ENCODE measurements around the gene DHCR24.

DHCR24 gene

DNA sequence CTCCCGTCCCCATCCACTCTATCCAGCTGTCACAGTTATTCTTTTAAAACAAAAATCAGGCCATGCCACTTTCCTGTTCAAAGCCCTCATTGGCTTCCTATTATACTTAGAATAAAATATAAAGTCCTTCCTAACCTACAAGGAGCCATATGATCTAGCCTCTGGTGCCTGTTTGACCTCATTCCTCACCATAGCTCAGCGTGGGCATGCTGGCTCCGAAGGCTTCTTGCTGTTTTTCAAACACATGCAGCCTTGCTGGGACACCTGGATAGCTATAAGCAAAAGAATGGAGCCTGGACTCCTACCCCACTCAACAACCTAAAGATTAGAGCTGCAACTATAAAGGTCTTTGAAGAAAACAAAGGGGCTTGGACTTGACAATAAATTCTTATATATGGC lies 23.7 kb downstream of the DHCR24 start:
- no peak for DNase-seq

DNA sequence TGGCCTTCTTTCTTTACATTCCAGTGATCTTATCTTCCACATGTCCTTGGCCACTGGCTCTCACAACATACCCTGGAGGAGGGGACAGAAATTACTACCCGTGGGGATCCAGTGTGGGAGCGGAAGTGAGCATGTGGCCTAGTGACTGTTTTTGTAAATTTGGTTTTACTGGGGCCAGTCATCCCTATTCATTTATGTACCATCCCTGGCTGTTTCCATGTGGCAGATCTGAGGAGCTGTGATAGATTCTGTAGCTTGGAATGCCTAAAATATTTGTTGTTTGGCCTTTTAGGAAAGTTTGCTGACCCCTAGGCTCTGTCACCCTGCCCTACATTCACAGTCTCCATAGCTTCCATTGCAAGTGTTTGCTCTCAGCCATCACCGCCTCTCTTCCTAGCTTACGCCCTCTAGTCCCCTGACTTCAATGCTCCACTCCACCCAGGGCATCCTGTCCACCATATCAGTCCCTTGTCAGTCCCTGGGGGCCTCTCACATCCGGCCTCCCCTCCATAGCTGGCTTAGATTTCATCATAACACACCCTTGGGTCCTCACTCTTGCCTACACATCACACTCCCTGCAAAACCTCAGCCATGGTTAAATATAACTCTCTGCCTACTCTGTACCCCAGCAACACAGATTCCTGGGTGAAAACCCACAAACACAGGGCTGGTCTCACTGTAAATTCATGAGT lies 25.8 kb downstream of the DHCR24 start:
- DNase-seq: peak; percentile 35

DNA sequence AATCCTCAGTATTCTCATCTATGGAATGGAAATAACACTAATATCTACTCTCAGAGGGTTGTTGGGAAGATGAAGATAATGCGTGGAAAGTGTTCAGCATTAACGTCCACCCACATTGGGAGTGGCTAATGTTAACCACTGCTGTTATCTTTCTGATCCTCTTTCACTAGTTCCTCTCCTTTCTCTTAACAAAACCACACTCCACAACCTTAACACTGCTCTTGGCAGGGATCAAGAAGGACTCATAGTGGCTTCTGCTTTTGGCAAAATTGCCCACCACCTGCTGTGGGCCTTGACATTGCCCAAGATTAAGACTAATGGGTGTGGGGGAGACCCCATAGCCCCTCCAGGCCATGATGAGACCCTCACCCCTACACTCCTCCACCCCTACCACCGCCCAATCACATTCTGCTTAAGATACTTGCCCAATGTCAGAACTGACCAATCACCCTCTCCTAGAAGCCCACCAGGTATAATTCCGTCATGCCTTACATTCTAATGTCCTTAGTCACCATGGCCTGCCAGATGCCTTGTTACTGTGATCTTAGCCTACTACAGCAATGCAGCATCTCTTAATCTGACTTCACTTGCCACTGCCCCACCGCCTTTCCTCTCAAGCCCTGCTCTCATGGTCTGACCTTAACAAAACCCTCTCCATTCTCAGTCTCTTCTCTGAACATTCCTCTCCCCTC lies 27.1 kb downstream of the DHCR24 start:
- peak; percentile 56 for DNase-seq

DNA sequence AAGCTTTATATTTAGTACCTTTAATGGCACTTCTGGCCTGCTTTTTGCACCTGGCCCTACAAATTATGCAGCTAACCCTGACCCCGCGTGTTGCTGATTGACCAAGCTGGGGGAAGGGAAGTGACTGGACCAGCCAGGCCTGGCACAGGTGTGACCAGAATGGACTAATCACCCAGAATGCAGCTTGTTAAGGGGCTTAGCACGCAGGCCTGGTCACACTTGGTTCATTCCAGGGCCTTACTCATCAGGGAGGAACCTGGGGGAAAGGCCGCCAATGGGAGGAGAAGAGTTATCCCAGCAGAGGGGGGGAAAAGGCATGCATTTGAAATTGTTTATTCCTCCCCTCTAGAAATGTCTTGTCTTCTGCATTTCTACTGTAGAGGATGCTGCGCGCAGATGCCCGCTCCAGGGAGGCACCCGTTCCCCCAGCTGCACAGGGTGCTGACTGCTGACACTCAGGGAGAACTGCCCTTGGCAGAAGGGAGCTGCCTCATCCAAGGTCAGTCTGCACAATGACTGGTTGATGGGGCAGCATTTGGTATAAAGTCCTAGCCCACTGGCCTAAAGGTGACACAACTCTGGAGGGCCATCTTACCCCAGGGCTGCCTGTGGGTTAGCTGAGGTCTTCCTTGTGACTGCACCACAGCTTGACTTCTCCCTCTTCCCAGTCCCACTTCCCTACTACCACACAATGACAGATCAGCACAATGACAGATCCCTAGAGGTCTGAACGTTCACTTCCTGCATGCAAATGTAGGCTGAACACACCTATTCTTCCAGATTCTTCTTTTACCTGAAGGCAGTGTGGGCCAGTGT lies 29.0 kb downstream of the DHCR24 start:
- no peak for DNase-seq

DNA sequence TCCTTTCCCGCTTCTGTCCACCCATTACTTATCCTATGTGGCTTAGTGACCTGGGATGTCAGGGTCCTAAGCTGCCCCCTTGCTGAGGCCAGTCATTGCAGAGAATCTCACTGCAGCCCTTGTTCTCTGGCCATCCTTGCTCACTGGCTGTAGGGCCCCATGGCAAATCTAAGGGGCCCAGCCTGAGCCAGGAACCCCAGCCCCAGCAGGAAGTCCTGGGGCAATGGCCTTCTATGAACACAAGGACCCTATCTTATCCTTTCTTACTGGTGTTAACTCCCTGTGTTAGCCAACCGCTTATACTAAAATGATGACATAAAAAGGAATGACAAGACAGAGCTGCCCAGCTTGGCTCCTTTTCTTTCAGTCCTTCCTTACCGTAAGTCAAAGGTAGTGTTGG lies 29.9 kb downstream of the DHCR24 start:
- DNase-seq: no peak

DNA sequence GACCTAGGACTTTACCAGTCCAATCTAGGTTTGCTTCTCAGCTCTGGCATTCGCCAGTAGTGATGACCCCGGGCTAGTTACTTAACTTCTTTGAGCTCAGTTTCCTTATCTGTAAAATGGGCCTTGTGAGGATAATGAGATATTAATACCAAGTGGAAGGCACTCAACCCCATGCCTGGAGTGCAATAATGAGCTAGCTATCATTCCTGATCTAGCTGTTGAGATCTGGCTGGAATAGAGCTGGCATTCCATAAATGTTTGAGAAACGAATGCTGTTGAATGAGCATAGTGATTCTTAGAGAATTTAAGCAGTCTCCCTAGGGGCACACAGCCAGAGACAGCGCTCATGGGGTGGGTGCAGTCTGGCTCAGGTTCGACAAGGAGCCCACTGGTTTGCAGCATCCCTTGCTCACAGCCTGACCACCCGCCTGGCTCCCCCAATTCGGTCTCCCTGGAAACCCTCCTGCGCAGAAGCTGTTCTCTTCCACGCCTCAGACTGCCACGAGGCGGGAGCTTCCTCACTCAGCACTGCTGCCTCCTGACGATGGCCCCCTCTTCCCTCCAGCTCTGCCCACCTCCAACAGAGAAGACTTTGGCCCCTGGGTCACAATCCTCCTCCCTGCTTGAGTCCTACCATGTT lies 32.5 kb downstream of the DHCR24 start:
- no peak for DNase-seq

DNA sequence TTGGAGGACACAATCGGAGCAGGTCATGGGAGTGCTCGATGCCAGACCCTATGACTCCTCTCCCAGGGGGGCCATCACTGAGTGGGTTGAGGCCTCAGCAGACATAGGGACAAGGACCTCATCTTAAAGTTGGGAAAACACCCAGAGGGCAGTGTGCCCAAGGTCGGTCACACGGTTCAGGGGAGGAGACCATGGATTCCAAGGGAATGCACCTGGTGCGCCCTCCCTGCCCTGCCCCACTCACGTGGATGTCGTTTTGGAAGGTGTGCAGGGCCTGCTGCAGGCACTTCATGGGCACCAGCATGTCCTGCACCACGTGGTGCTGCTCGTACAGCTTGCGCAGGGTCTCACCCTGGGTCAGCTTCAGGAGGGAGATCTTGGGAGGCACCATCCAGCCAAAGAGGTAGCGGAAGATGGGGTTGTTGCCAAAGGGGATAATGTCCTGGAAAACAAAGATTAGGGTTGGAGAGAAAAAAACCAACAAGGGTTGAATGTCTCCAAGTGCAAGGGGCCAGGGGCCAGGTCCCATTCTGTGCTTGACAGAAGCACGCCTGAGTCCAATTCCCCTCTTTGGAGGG lies 33.1 kb downstream of the DHCR24 start:
- no peak for DNase-seq

DNA sequence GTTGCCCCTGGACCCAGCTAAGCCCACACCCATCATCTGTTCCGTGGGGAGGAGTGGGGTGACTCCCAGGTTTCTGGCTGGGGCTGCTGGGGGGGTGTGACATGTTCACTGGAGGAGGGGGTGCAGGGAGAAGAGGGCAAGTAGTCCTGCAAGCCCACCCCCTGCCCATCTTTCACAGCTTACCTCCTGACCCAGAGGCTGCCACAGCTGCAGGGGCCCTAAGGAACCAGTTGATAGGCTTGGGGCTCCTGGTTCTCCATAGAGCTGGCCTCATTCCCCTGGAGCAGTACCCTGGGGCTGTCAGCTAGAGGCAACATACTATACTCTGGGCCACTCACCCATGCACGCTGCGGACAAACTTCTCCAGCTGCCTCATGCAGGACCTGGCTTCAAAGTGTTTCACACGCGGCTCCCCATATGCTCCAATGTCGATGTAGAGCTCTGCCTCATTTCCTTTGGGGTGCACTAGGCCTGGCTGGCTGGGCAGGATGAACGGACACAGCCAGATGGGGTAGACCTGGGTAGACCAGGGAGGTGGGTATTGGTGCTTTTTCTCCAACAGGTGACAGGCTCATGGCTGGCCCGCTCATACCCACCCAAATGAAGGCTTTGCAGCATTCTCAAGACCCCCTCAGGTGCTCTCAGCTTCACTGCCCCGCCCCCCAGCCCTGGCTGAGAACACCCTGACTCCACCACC lies 33.8 kb downstream of the DHCR24 start:
- no peak for DNase-seq

DNA sequence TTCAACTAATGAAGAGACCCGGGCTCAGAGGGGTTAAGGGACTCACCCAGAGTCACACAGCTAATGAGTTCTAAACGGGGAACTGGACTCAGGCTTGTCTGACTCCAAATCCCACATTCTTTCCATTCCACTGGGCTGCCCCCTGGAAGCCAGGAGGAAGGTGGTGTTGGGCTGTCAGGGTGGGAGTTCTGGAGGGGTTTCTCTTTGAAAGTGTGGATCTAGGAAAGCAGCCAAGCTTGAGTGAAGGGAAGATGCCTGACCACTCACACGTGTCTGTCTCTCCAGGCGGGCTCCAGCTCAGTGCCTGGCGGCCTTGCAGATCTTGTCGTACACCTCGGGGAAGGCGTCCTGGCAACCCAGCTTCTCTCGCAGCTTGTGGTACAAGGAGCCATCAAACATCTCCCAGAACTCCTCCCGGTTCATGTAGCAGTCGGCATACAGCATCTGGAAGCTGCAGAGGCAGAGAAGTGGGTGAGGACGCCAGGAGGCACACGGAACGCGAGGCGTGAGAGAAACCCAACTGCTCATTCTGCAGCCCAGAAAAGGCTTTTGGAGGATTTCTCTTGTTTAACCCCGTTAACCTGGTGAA lies 35.0 kb downstream of the DHCR24 start:
- no peak for DNase-seq

DNA sequence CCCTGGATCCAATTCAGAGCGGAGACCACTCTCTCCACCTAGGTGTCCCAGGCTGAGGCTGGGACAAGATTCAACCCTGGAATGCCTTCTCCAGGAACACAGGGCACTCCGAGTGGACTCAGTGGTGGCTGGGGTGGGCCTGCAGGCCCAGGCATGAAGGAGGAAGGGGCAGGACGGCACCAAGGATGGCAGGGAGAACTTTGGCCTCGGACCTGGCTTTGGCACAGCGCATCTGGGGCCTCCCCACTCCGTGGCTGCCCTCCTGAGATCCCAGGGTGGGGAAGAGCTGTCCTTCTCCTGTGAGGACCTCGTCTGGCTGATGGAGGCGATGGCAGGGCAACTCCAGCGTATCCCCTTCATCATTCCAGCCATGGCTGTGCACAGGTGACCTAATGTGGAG lies 35.6 kb downstream of the DHCR24 start:
- DNase-seq: no peak

DNA sequence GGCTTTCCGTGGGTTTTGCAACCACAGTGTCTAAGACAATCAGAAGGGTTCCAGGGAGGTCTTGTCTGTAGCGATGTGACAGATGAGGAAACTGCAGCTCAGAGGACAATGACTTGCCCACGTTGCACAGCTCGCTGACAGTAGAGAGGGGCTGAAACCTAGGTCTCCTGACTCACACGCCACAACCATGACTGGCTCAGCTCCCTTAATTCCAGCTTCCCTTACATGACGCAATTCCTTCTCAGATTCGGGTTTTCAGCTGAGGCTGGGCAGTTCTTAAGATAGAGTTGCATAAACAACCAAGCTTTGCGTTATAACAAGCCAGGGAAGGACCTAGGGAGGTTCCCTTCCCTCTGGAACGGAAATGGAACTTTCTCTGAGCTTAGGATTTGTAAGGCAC lies 36.3 kb downstream of the DHCR24 start:
- peak; percentile 48 for DNase-seq

DNA sequence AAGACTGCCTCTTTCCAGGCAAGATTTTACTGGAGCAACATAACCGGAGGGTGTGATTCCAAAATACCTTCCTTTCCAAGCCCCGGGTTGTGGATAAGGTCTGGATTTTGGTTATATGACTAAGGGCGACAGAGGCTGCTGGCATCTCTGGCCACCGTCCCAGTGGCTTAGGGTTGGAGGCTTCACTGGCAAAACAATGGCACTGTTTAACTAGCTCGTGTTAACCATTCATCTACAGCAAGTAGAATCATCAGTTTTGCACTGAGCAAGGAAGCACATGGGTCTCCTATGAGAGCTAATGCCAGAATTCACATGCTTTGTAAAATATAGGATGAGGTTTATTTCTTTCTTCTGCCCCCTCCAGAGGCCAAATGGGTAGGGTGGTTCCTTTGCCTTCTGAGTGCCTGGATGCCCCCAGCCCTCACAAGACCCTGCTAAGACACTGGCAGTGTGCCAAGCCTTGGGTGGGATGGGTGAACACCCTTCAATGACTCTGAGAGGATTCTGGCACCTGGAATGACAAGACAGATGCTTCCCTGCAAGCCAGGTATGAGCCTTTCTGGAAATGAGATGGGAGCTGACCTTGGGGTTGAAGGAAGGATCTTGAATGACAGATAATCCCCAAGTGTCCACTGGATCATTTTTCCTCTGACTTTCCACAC lies 36.8 kb downstream of the DHCR24 start:
- DNase-seq: no peak

DNA sequence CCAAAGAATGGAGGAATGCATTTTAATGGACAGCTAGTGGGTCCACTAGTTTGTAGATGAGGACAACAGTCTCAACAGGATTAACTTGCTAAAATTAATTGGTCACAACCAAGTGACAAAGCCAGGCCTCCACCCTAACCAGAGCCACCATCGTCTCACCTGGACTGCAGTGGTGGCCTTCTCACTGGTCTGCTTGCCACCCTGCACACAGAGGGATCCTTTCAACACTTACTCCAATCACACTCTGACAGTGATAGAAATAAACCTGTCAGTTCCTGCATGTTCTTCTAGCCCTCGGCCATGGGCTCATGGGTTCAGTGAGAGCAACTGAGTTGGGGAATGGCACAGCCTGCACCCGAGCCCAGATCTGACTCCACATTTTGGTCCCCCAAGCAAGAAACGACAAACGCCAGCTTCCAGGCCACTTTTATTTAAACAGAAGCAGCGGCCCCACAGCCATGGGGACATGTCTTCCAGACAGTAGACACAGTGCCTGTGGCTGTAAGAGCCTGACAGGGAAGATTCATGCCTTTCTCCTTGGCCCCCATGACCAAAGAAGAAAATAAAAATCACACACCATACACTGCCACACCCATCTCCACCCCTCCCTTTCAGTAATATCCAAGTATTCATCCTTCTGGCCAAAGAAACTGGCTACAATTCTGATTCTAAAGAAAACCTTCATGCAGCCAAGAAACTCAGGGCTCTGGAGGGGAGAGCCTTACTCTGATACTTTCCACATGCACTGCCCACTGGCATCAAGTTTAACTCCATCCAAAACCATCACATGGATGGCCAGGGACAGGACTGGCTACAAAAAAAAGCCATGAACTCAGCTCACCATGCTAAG lies 37.6 kb downstream of the DHCR24 start:
- no peak for DNase-seq

DNA sequence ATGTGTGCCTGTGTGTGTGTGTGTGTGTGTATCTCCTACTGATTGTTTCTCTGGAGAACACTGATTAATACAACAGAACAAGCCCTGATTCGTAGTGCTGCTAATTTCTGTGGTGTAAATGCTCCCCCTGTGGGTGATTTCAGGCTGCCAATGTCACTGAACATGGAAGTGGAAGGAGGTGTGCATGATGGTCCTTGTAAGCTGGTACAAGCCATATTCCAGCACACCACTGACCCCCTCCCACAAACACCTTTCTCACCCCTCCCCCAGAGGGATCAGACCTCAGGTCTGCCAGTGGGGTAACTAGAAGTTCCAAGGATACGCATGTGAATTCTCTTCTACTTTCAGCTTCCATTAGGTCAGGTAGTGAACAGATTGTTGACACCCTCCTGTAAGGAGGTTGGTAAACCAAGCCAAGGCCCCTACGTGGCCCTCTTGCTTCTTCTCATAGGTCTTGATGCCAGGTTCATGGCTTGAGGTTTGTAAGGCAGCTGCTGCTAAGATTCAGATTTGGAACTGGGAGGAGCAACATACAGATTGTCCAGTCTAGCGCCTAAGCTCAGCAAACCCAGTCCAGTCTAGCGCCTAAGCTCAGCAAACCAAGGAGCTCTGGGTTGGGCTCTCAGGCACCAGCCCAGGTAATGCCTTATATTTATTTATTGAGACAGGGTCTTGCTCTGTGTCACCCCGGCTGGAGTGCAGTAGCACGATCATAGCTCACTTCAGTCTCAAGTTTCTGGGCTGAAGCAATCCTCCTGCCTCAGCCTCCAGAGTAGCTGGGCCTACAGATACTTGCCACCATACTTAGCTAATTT lies 38.7 kb downstream of the DHCR24 start:
- DNase-seq: no peak

DNA sequence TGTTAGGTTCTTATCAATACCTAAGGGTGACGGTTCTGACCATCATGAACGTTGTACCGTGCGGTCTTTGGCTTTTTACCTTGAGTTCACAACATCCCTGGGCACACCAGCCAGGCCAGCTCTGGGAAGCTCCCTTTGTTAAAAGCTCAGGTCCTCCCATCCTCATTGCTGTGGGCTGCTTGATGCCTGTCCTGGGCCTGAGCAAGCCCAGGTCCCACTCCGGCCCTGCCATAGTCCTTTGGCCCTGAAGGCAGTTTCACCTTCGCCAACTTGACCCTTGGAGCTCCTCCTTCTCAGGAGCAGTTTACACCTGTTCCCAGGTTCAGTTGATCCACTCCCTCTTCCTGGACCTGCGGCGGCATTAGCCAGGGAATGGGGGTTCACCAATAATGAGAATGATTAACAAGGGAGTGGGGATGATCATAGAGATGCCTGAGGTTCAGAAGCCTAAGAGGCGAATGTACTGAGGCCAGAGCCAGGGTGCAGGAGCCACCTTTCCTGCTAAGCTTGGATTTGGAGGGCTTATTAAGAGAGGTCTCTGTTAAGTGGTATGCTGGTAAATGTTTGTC lies 40.2 kb downstream of the DHCR24 start:
- DNase-seq: no peak

DNA sequence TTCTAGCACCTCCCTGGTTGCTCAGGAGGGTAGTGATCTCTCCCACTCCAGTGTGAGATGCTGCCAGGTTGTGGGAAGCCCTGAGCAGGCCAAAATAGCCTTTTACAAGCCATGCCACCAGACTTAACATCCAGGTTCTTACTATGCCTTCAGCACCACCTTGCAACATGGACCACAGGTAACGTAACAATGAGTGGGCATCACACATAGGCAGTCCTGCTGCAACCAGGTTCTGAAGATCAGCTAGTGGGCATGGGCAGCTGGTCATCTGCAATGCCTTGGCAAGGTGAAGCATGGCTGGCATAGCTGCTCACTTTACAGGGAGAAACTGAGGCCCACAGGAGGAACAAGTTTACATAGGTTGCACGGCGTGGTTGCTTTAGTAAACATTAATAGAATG lies 40.7 kb downstream of the DHCR24 start:
- no peak for DNase-seq

DNA sequence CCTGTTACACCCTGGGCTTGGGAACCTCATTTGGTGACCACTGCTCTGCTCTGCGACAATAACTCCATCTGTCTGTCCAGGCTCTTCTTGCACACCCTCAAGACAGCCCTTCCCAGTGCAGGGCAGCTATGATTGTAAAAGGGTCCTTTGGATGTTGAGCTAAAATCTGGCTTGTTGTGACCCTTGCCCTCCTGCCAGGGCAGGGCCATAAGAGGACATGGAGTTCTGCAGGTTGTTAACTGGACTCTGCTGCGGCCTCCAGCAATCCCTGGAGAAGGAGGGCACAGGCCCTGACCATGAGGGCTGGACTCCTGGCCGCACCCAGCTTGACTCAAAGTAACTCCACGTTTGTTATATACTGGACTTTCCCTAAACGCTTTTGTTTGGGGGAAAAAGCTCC lies 41.2 kb downstream of the DHCR24 start:
- no peak for DNase-seq

DNA sequence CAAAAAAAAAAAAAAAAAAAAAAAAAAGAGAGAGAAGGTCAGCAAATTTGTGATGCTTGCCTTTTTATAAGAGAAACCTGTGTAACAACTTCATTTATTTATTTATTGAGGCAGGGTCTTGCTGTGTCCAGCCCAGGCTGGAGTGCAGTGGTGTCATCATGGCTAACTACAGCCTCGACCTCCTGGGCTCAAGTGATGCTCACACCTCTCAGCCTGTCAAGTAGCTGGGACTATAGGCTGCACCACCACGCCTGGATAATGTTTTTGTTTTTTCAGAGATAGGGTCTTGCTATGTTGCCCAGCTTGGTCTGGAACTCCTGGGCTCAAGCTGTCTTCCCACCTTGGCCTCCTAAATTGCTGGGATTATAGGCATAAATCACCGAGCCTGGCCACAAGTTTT lies 42.4 kb downstream of the DHCR24 start:
- no peak for DNase-seq

DNA sequence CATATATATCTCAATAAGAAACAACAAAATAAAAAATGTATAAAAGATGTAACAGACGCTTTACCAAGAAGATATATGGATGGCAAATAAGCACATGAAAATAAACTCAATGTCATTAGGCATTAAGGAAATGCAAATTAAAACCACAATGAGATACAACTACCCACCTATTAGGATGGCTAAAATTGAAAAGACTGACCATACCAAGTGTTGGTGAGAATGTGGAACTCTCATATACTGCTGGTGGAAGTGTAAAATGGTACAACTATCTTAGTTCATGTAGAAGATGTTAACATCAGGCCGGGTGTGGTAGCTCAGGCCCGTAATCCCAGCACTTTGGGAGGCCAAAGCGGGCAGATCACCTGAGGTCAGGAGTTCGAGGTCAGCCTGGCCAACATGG lies 43.5 kb downstream of the DHCR24 start:
- no peak for DNase-seq
